Bone marrow (tissue), 2 donors: ENCODE results near the gene TTC9.
"Not testable (repeated sequence)": the region's sequence is repeated elsewhere in the genome, so short reads cannot be mapped to it uniquely, and the experiment has no call there.

Source experiments
- DNase-seq, 2 donors: peaks; one replicate each; lab custom pipeline; 2025; lab: John Stamatoyannopoulos, UW

The TTC9 gene

DNA sequence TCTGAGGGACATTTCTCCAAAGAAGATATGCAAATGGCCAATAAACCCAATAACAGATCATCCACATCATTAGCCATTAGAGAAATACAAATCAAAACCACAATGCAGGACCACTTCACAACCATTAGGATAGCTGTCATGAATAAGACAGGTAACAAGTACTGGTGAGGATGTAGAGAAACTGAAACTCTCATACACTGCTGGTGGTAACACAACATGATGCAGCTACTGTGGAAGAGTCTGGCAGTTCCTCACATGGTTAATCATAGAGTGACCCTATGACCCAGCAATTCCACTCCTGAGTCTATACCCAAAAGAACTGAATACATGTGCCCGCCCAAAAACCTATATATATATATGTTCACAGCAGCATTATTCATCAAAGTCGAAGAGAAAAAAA is 39.0 kb downstream of the TTC9 start:
- DNase-seq: no peak

GRCh38 chr14:70683983-70684382 is 42.3 kb downstream of the TTC9 start:
- no peak for DNase-seq

- no peak for DNase-seq
Measured at GRCh38 chr14:70685474-70686197, 43.9 kb downstream of the TTC9 start.

DNA sequence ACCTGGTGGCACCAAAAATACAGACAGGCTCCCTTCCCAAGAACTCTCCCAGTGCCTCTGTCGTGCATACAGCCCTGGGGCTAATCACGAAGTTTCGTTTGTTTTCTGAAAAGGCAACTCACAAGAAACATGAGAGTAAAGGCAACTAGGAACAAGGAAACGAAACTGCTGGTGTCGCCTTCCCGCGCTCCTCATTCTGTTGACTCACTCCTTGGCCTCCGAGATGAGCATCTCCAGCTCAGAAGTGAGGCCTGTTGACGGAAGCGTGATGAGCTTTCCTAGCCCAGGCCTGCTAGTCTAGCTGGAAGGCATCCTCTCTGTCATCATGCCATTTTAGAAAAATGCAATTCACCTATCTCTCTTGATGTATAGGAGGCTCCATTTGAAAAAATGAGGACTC is 50.5 kb downstream of the TTC9 start:
- DNase-seq: no peak

GRCh38 chr14:70696026-70696425 is 54.3 kb downstream of the TTC9 start:
- DNase-seq: no peak

DNA sequence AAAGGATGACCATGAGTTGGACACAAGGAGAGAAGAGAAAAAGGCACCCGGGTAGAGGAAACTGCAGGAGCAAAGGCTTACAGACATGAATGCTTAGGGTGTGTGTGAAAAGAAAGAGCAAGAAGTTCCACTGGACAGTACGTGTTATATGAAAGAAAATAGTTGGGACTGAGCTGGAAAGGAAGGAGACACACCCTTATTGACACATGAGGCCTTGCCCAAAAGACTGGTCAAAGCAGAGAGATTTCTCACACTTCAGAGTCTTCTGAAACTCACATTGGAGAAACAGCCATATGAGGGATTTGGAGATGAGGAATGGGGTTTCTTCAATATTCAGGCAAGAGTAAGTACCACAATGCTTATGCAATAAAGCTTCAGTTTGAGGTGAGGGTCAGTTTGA is 56.0 kb downstream of the TTC9 start:
- no peak for DNase-seq

GRCh38 chr14:70698288-70698687 is 56.6 kb downstream of the TTC9 start:
- peak in 1 of 2 donors; percentile 47 for DNase-seq

- DNase-seq: no peak
Measured at GRCh38 chr14:70699646-70700045, 57.9 kb downstream of the TTC9 start.

DNA sequence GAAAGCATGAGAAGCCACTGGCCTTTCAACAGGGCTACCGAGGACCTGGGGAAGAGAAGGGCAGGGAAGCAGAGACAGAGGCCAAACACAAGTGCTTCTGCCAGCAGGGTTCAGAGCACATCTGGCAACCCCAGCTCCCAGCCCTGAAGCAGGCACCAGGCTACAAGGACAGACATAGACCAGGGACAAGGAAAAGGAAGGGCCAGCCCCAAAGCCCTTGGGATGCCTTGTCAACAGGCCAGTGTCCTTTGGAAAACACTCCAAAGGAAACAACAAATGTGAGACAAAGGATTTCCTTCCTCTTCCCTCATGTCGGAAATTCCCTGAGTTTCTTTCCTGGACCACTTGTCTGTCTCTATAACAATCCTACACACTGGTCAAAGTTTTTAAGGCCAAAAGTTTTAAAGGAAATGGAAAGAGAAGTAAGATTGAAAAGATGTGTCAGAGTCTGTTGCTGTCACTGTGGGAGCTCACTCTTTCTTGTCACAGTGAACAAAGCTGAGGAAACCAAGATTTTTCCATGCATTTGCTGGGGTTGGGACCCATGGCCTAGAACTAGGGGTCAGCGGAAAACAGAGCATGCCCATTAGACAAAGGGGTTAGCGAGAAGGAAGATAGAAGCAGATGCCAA is 59.4 kb downstream of the TTC9 start:
- DNase-seq: no peak

- no peak for DNase-seq
Measured at GRCh38 chr14:70701610-70702009, 59.9 kb downstream of the TTC9 start.

DNA sequence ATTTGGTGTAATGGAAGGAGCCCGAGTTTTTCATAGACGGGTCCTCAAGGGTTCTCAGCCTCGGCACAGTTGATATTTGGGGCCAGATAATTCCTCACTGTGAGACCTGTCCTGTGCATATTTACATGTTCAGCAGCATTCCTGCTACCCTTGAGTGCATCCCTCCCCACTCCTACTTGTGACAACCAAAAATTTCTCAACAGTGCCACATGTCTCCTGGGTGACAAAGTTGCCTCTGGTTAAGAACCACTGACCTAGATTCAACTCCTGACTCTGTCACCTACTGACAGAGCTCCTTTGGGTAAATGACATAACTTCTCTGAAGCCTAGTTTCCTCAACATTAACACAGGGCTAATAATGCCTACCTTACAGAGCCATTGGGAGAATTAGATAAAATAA is 60.4 kb downstream of the TTC9 start:
- DNase-seq: no peak

- DNase-seq: not testable (repeated sequence)
Measured at GRCh38 chr14:70703621-70704168, 62.0 kb downstream of the TTC9 start.

DNA sequence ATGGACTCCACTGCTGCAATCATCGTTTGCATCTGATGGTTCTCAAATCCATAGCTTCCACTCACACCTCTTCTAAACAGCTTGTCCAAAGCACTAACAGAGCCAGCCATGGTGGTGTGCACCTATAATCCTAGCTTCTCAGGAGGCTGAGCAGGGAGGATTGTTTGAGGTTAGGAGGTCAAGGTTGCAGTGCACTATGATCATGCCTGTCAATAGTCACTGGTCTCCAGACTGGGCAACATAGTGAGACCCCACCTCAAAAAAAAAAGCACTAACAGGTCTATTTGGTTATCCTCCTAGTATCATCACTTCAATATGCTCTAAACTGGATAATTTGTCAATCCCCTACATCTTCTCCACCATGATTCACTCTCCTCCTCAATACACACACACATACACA is 63.2 kb downstream of the TTC9 start:
- DNase-seq: no peak

DNA sequence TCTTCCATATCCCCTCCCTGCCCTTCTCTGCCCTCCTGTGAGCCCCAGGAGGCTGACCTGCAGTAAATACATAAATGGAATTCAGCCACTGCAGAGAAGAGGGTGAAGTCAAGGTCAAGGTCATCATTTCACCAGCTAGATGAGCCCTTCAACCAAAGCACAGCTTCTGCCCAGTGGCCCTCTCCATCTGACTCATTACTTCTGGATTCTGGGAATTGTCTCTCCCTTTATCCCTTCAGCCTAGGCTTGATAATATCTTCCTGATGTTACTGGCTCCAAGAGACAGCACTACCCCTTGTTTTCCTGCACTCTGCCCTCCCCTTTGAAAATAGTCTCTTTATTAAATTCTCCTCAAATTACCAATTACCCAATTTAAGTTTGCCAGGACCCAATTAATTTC is 64.5 kb downstream of the TTC9 start:
- DNase-seq: no peak

DNA sequence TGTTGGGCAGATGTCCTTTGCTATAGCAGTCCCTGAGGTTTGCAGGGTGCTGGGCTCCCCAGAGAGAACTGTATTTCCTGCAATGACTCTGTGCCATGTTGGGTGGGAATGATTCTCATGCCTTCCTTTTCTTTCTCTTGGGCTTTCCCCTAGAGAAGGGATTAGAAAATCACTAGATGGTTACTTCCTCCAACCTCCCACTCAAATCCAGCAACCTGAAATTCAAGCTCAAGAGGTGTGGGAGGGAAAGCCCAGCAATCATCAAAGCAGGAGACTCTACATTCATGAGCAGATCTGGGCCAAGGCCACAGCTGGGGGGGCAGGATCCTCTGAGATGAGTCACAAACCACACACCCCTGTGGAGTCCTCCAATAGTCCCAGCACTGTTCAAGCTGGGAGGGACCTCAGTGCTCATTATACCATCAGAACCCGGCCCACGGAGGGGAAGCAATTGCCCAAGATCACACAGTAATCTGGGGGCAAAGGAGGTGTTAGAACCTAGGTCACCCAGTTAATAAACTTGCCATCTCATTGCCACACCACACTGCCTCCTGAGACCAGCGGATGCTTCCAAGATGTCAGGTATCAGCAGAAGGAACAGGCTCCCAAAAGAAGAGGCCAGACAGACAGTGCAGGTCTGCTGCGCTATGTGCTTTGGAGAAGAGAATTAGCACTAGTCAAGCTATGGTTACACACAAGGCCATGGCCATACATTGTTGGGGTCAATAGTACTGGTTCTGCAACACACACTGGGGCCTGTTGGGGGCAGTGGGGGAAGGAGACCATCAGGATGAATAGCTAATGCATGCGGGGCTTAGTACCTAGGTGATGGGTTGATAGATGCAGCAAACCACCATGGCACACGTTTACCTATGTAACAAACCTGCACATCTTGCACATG is 65.7 kb downstream of the TTC9 start:
- no peak for DNase-seq

GRCh38 chr14:70708717-70709570 is 67.2 kb downstream of the TTC9 start:
- DNase-seq: no peak

DNA sequence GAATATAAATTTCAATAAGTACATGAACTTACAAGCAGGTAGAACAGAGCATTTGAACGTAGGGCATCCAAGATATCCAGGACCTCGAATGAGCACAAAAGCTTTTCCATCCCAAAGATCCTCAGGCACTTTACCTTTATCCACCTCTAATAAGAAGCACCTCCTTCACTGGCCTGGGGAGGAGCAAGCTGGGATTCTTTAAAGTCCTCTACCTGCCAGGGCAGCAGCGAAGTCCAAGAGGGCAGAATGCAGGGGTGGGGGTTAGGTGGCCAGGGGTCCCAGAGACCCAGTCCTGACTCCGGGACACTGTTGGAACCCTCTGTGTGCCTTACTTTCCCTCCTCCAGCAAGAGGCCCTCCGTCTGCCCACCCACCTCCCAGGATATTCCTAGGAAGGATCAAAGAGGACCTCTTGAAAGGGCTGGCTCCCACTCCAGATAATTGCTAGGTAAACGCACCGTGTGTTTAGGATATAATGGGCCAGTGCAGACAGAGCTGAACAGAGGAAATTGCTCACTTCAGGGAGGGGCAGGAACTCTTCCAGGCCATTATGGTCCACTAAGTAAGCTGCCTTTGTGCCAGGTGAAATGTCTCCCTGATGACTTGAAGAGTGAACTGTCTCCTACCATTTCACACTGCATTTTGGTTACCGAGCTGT is 68.1 kb downstream of the TTC9 start:
- DNase-seq: no peak

- DNase-seq: no peak
Measured at GRCh38 chr14:70711451-70711850, 69.7 kb downstream of the TTC9 start.

GRCh38 chr14:70713096-70713495 is 71.4 kb downstream of the TTC9 start:
- DNase-seq: no peak

- DNase-seq: no peak
Measured at GRCh38 chr14:70713511-70713916, 71.8 kb downstream of the TTC9 start.

DNA sequence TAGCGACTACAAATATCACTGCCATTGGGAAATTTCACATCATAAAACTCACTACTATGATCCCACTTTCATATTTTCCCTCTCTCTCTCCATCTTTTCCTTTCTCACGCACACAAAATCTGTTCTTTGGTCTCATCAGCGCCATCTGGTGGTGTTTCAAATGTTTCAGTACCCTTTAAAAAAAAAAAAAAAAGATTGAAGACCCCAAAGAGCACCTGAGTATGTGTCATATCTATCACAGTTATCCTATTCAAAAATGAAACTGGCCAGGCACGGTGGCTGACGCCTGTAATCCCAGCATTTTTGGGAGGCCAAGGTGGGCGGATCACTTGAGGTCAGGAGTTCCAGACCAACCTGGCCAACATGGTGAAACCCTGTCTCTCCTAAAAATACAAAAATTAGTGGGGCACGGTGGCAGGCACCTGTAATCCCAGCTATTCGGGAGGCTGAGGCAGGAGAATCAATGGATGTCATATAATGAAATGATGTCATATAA is 72.4 kb downstream of the TTC9 start:
- DNase-seq: peak in 1 of 2 donors; percentile 58
